PC-3 (cell line): Measurements from ENCODE around the gene PIRT.

Source experiments
- CTCF ChIP-seq: fragments of 300-600 bp; sonication (generic); conservative IDR thresholded peaks from 2 replicates; pipeline ENCODE4 v1.5.1; 2017; ENCODE audit warnings: antibody characterized with exemption, low read depth, mild to moderate bottlenecking, low read length
- EZH2 ChIP-seq: fragments of 300-600 bp; sonication (generic); IDR thresholded peaks from one replicate; pipeline ENCODE4 v1.6.1; 2017; ENCODE audit warnings: antibody characterized with exemption, mild to moderate bottlenecking, low read length; ENCODE audit not compliant: unreplicated experiment

- TF ChIP-seq CTCF (no peak), EZH2 (no peak)
These were observed 34.5 kb downstream of the PIRT start for GRCh38 chr17:10803350-10803749.
